GM23338 (cell line): ENCODE results near the gene OSBPL6. TPM values are rescaled to one million over a fixed set of nuclear protein-coding genes. Genes with fewer than 3 reads are reported as not detected.

Experiments used
- ATAC-seq: fragments of 200-7000 bp; cut with Tn5 transposase; 3 replicates; pipeline ENCODE4 v1.9.1; 2020
- DNase-seq: peaks from one replicate; pipeline ENCODE4 v3.0.0-alpha.2; 2015; ENCODE audit warnings: low spot score
- H2AFZ ChIP-seq: fragments of 200-600 bp; sonication (generic); 2 replicates; pipeline ENCODE4 v1.8.0; 2016; ENCODE audit warnings: antibody characterized with exemption, mild to moderate bottlenecking, moderate library complexity
- H3F3A ChIP-seq: fragments of 200-600 bp; sonication (generic); replicated peaks from 2 replicates; pipeline ENCODE4 v1.8.0; 2017; ENCODE audit warnings: antibody characterized with exemption, mixed run types, low read depth
- H3K27ac ChIP-seq: fragments of 200-600 bp; sonication (generic); 2 replicates; pipeline ENCODE4 v1.6.1; 2016; ENCODE audit warnings: low read depth
- H3K27me3 ChIP-seq: fragments of 200-600 bp; sonication (generic); 2 replicates; pipeline ENCODE4 v1.8.0; 2016; ENCODE audit warnings: mild to moderate bottlenecking, mixed run types, moderate library complexity; ENCODE audit not compliant: insufficient read depth
- H3K36me3 ChIP-seq: fragments of 200-600 bp; sonication (generic); 2 replicates; pipeline ENCODE4 v1.8.0; 2016; ENCODE audit warnings: mild to moderate bottlenecking; ENCODE audit not compliant: insufficient read depth
- H3K4me1 ChIP-seq: fragments of 200-600 bp; sonication (generic); 2 replicates; pipeline ENCODE4 v1.8.0; 2016; ENCODE audit warnings: mild to moderate bottlenecking, moderate library complexity; ENCODE audit not compliant: insufficient read depth
- H3K4me2 ChIP-seq: fragments of 200-600 bp; sonication (generic); 2 replicates; pipeline ENCODE4 v1.7.1; 2017; ENCODE audit warnings: mixed run types
- H3K4me3 ChIP-seq: fragments of 200-600 bp; sonication (generic); 2 replicates; pipeline ENCODE4 v1.6.1; 2016; ENCODE audit warnings: mixed run types
- H3K79me2 ChIP-seq: fragments of 200-600 bp; sonication (generic); replicated peaks from 2 replicates; pipeline ENCODE4 v1.8.0; 2017; ENCODE audit warnings: mild to moderate bottlenecking; ENCODE audit not compliant: insufficient read depth
- H3K9me2 ChIP-seq: fragments of 200-600 bp; sonication (generic); 2 replicates; pipeline ENCODE4 v1.8.0; 2017; ENCODE audit not compliant: insufficient read depth
- H4K20me1 ChIP-seq: fragments of 200-600 bp; sonication (generic); replicated peaks from 2 replicates; pipeline ENCODE4 v1.8.0; 2017; ENCODE audit warnings: mild to moderate bottlenecking; ENCODE audit not compliant: insufficient read depth
- H3K27ac Mint-ChIP-seq: 2 replicates; pipeline ENCODE4 v1.8.0; 2020; ENCODE audit warnings: inconsistent platforms, mild to moderate bottlenecking, moderate library complexity, mixed read lengths
- H3K27me3 Mint-ChIP-seq: 3 replicates; pipeline ENCODE4 v1.8.0; 2022; ENCODE audit warnings: low read depth, mild to moderate bottlenecking, moderate library complexity, mixed read lengths, inconsistent platforms; ENCODE audit not compliant: insufficient read depth, poor library complexity
- H3K36me3 Mint-ChIP-seq: 3 replicates; pipeline ENCODE4 v1.8.0; 2021; ENCODE audit warnings: low read depth, mild to moderate bottlenecking, inconsistent platforms, moderate library complexity, mixed read lengths
- H3K4me1 Mint-ChIP-seq: 3 replicates; pipeline ENCODE4 v1.8.0; 2020; ENCODE audit warnings: mild to moderate bottlenecking, inconsistent platforms, mixed read lengths
- H3K4me3 Mint-ChIP-seq: 3 replicates; pipeline ENCODE4 v1.8.0; 2021; ENCODE audit warnings: moderate library complexity, mild to moderate bottlenecking, inconsistent platforms, mixed read lengths
- H3K9me3 Mint-ChIP-seq: 3 replicates; pipeline ENCODE4 v1.8.0; 2020; ENCODE audit warnings: moderate library complexity, mild to moderate bottlenecking, inconsistent platforms, mixed read lengths
- ETS1 ChIP-seq: IDR thresholded peaks from 2 replicates; pipeline ENCODE4 v1.6.1; 2016; ENCODE audit warnings: antibody characterized with exemption
- JUNB ChIP-seq: IDR thresholded peaks from one replicate; pipeline ENCODE4 v1.6.1; 2016; ENCODE audit warnings: antibody characterized with exemption; ENCODE audit not compliant: unreplicated experiment
- REST ChIP-seq: IDR thresholded peaks from one replicate; pipeline ENCODE4 v1.6.1; 2018; ENCODE audit warnings: antibody characterized with exemption; ENCODE audit not compliant: unreplicated experiment
- ZNF331 ChIP-seq: fragments of 250-450 bp; sonication (Bioruptor Pico); IDR thresholded peaks from 2 replicates; pipeline ENCODE4 v1.5.0; 2020; ENCODE audit warnings: low read depth, mild to moderate bottlenecking, moderate library complexity
- polyA plus RNA-seq: library from polyadenylated mRNA; unstranded; fragments of >200 nt; fragmentation: Nextera tagmentation; extraction: Ambion mirVana; gene quantifications from 2 replicates; pipeline ENCODE4 v1.2.1, GENCODE V29; 2016
- total RNA-seq: library from RNA; depleted of rRNA; stranded (reverse); fragments of >200 nt; shearing (Covaris generic); gene quantifications from 2 replicates; pipeline ENCODE4 v1.2.3, GENCODE V29; 2014

Gene OSBPL6
- total and polyA plus RNA-seq, 2 experiments from 2014 or later, result 6.0 to 8.5 TPM

- H3K4me1 Mint-ChIP-seq, result peaks cover 8% of the 10 kb centered on the region
These were observed 170.8 kb downstream of the OSBPL6 start for GRCh38 chr2:178365116-178365515.

GRCh38 chr2:178366412-178366811 lies 172.1 kb downstream of the OSBPL6 start:
- Mint-ChIP-seq H3K27me3 (peaks cover 3% of the 10 kb centered on the region), H3K9me3 (no peaks in the 10 kb centered on the region), H3K4me3 (no peak overlapping the region), H3K36me3 (no peaks in the 10 kb centered on the region), H3K27ac (no peak overlapping the region), H3K4me1 (peaks cover 8% of the 10 kb centered on the region)
- Histone ChIP-seq H3F3A (no peaks in the 10 kb centered on the region), H3K27me3 (no peaks in the 10 kb centered on the region), H3K79me2 (no peaks in the 10 kb centered on the region), H3K9me2 (no peaks in the 10 kb centered on the region), H4K20me1 (no peaks in the 10 kb centered on the region), H3K27ac (no peak overlapping the region), H2AFZ (no peak overlapping the region), H3K4me3 (no peak overlapping the region), H3K36me3 (no peaks in the 10 kb centered on the region), H3K4me2 (no peak overlapping the region), H3K4me1 (no peaks in the 10 kb centered on the region; the same call in 1 of the 2 replicates)
- DNase-seq (no peak), ATAC-seq (no peak)
- TF ChIP-seq REST, result no peak
- no peak for TF ChIP-seq ZNF331 (CRISPR knock-in tag)

More at GRCh38 chr2:178365116-178365515, 170.8 kb downstream of the OSBPL6 start:
- Histone ChIP-seq H3K9me2 (no peaks in the 10 kb centered on the region), H3K4me1 (no peaks in the 10 kb centered on the region; the same call in 1 of the 2 replicates), H3K4me2 (no peak overlapping the region), H3K27me3 (no peaks in the 10 kb centered on the region), H3F3A (no peaks in the 10 kb centered on the region), H3K27ac (no peak overlapping the region), H3K36me3 (no peaks in the 10 kb centered on the region), H2AFZ (no peak overlapping the region), H3K4me3 (no peak overlapping the region), H3K79me2 (no peaks in the 10 kb centered on the region), H4K20me1 (no peaks in the 10 kb centered on the region)
- Mint-ChIP-seq H3K4me3 (no peak overlapping the region), H3K9me3 (no peaks in the 10 kb centered on the region), H3K27ac (no peak overlapping the region), H3K27me3 (peaks cover 3% of the 10 kb centered on the region), H3K36me3 (no peaks in the 10 kb centered on the region)
- DNase-seq, result no peak
- no peak for TF ChIP-seq JUNB
- TF ChIP-seq ZNF331 (CRISPR knock-in tag), result no peak
- no peak for TF ChIP-seq ETS1
- no peak for TF ChIP-seq REST
- no peak for ATAC-seq
